A673 (cell line): Measurements from ENCODE around the gene MAP4K4. TPM values are rescaled to one million over a fixed set of nuclear protein-coding genes. Genes with fewer than 3 reads are reported as not detected.

ENCODE experiments used
- BruUV-seq: library from RNA; stranded (reverse); fragments of 400-500 nt; replicated peaks from 2 replicates; lab custom pipeline; 2021; lab: Mats Ljungman, UMichigan
- CTCF ChIA-PET: fragments of 300-600 bp; sonication (Branson Sonifier 250); formaldehyde crosslinking; loops from one replicate; lab custom pipeline; 2022; ENCODE audit warnings: antibody characterized with exemption; lab: Charles Lee
- POLR2A ChIA-PET: fragments of 300-600 bp; sonication (Branson Sonifier 250); formaldehyde crosslinking; loops from one replicate; lab custom pipeline; 2022; ENCODE audit warnings: antibody characterized with exemption; ENCODE audit not compliant: low non-redundant PET; lab: Charles Lee
- DNase-seq: peaks from one replicate; pipeline ENCODE4 v3.0.0-alpha.2; 2015; ENCODE audit warnings: low spot score
- H3K27ac ChIP-seq: fragments of 200-600 bp; sonication (generic); 2 replicates; pipeline ENCODE4 v1.5.1; 2016; ENCODE audit warnings: mixed run types, low read depth, mild to moderate bottlenecking, mixed read lengths, antibody characterized with exemption, low read length; ENCODE audit not compliant: poor library complexity, severe bottlenecking
- H3K27me3 ChIP-seq: fragments of 200-600 bp; sonication (generic); replicated peaks from 2 replicates; pipeline ENCODE4 v1.6.1; 2017; ENCODE audit warnings: mixed run types, low read depth, mild to moderate bottlenecking, mixed read lengths, antibody characterized with exemption, low read length; ENCODE audit not compliant: insufficient read depth, poor library complexity
- H3K36me3 ChIP-seq: fragments of 200-600 bp; sonication (generic); 2 replicates; pipeline ENCODE4 v1.6.1; 2016; ENCODE audit warnings: mixed run types, mild to moderate bottlenecking, mixed read lengths, antibody characterized with exemption, low read length; ENCODE audit not compliant: insufficient read depth, poor library complexity, severe bottlenecking
- H3K4me1 ChIP-seq: fragments of 200-600 bp; sonication (generic); 2 replicates; pipeline ENCODE4 v1.6.1; 2017; ENCODE audit warnings: mixed run types, mild to moderate bottlenecking, mixed read lengths, antibody characterized with exemption, low read length; ENCODE audit not compliant: insufficient read depth, poor library complexity, severe bottlenecking
- H3K4me3 ChIP-seq: fragments of 200-600 bp; sonication (generic); 2 replicates; pipeline ENCODE4 v1.5.1; 2016; ENCODE audit warnings: low read depth, mixed run types, mild to moderate bottlenecking, mixed read lengths, low read length; ENCODE audit not compliant: poor library complexity, severe bottlenecking
- H3K9me3 ChIP-seq: fragments of 200-600 bp; sonication (generic); 2 replicates; pipeline ENCODE4 v1.6.1; 2016; ENCODE audit warnings: mixed run types, low read depth, mild to moderate bottlenecking, mixed read lengths, antibody characterized with exemption, low read length; ENCODE audit not compliant: poor library complexity, severe bottlenecking
- EZH2 ChIP-seq: fragments of 200-600 bp; sonication (generic); IDR thresholded peaks from 2 replicates; pipeline ENCODE4 v1.6.1; 2017; ENCODE audit warnings: borderline replicate concordance, low read depth, mild to moderate bottlenecking, mixed read lengths, antibody characterized with exemption, low read length; ENCODE audit not compliant: poor library complexity, severe bottlenecking
- intact Hi-C: fragments of 100-400 bp; cut with micrococcal nuclease; formaldehyde crosslinking; loops from one replicate; pipeline ENCODE4 v1.10.0; 2022; ENCODE audit not compliant: unreplicated experiment
- total RNA-seq: library from RNA; stranded (reverse); gene quantifications from 2 replicates; pipeline ENCODE4 v1.2.3, GENCODE V29; 2021
- TF ChIP-seq, protein P1 (sequence below): fragments of 300-800, 200-600 bp; sonication (generic); conservative IDR thresholded peaks from 2 replicates; pipeline ENCODE4 v1.5.1; 2017; ENCODE audit warnings: low read depth, mild to moderate bottlenecking, antibody characterized with exemption, low read length, moderate library complexity, mixed read lengths

Gene MAP4K4
- total RNA-seq, 1 experiment from 2014 or later: 157 TPM

DNA sequence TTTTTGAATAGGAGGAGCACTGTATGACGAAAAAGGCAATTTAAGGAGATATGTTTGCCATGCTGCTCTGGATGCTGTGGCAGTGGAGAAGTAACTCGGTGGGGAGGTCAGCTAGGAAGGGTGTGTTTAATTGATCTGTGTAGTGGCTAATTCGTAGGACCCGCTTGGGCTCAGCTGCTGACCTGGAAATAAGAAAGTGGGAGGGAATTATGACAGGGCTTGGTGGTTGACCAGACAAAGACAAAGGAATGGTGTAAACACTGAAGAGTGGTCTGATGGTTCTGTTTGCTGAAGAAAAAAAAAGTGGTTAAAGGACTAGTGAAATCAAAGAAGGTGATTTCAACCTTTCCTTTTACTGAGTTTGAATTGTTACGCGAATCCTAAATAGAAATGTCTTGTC, 146.0 kb downstream of the MAP4K4 start:
- TF ChIP-seq, protein P1, sequence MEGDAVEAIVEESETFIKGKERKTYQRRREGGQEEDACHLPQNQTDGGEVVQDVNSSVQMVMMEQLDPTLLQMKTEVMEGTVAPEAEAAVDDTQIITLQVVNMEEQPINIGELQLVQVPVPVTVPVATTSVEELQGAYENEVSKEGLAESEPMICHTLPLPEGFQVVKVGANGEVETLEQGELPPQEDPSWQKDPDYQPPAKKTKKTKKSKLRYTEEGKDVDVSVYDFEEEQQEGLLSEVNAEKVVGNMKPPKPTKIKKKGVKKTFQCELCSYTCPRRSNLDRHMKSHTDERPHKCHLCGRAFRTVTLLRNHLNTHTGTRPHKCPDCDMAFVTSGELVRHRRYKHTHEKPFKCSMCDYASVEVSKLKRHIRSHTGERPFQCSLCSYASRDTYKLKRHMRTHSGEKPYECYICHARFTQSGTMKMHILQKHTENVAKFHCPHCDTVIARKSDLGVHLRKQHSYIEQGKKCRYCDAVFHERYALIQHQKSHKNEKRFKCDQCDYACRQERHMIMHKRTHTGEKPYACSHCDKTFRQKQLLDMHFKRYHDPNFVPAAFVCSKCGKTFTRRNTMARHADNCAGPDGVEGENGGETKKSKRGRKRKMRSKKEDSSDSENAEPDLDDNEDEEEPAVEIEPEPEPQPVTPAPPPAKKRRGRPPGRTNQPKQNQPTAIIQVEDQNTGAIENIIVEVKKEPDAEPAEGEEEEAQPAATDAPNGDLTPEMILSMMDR: no peak
- no TSS peak for BruUV-seq
- Histone ChIP-seq H3K27ac (no peak overlapping the region), H3K4me3 (no peak overlapping the region), H3K36me3 (peaks cover 46% of the 10 kb centered on the region), H3K9me3 (no peaks in the 10 kb centered on the region), H3K4me1 (no peaks in the 10 kb centered on the region), H3K27me3 (no peaks in the 10 kb centered on the region)
- intact Hi-C loops: no loop called here
- POLR2A ChIA-PET: no interaction called here
- DNase-seq: no peak
- CTCF ChIA-PET: interaction anchor here (0.7 kb wide), 1 partner anchor 40 kb away, joined by 3 read pairs; no protein-coding TSS in a partner anchor

DNA sequence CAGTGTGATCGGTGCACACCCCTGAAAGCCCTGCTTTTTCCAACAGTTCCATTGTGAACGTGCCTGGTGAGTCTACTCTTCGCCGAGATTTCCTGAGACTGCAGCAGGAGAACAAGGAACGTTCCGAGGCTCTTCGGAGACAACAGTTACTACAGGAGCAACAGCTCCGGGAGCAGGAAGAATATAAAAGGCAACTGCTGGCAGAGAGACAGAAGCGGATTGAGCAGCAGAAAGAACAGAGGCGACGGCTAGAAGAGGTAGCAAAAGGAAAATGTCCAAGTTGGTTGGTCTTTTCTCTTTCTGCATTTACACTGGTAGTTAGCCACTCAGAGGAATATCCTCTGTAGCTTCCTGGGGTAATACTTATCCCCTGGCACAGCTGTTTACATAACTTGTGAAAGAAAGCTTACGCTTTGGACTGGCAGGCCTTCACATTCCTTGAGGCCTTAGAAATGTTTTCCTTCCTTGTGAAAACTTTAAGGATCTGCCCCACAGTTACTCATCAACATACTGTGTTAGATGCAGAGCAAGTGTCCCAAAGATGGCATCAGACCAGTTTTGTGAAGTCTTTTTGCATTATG, 146.6 kb downstream of the MAP4K4 start:
- peaks cover 46% of the 10 kb centered on the region for H3K36me3 ChIP-seq
- intact Hi-C loops: no loop called here
- ChIA-PET POLR2A (no interaction called here), CTCF (interaction anchor here (0.7 kb wide), 1 partner anchor 39 kb away, joined by 3 read pairs; no protein-coding TSS in a partner anchor)
- no TSS peak for BruUV-seq
- H3K4me1 ChIP-seq: no peaks in the 10 kb centered on the region
- H3K27me3 ChIP-seq: no peaks in the 10 kb centered on the region
- DNase-seq: no peak
- no peaks in the 10 kb centered on the region for H3K9me3 ChIP-seq
- no peak overlapping the region for H3K4me3 ChIP-seq
- TF ChIP-seq EZH2: no peak
- TF ChIP-seq, protein P1: no peak
- no peak overlapping the region for H3K27ac ChIP-seq

DNA sequence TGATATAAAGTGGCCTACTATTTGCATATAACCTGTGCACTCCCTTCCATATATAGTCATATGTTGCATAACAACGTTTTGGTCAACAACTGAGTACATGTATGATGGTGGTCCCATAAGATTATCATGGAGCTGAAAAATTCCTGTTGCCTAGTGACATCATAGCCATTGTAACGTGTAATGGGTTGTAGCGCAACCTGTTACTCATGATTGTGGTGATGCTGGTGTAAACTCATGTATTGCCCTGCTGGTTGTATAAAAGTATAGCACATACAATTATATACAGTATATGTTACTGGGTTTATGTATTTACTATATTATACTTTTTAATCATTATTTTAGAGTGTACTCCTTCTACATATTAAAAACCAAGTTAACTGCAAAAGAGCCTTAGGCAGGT, 149.5 kb downstream of the MAP4K4 start:
- intact Hi-C loops: no loop called here
- Histone ChIP-seq H3K9me3 (no peaks in the 10 kb centered on the region), H3K4me3 (no peak overlapping the region), H3K36me3 (peaks cover 26% of the 10 kb centered on the region), H3K27me3 (no peaks in the 10 kb centered on the region), H3K4me1 (no peaks in the 10 kb centered on the region), H3K27ac (no peak overlapping the region)
- POLR2A ChIA-PET: no interaction called here
- TF ChIP-seq, protein P1: no peak
- no peak for TF ChIP-seq EZH2
- no TSS peak for BruUV-seq
- CTCF ChIA-PET: no interaction called here
- DNase-seq: no peak
